Nephron progenitor cell (in vitro differentiated cells): ENCODE data around the gene NKG7.
A peak's percentile ranks its signal among the peaks of the same experiment; 100 is the strongest.

ENCODE experiments used
- DNase-seq: peaks from one replicate; pipeline ENCODE4 v3.0.0; 2021
- H3K27ac Mint-ChIP-seq: 2 replicates; pipeline ENCODE4 v1.8.0; 2021; ENCODE audit warnings: mild to moderate bottlenecking, moderate library complexity, mixed read lengths
- H3K27me3 Mint-ChIP-seq: 2 replicates; pipeline ENCODE4 v1.8.0; 2021; ENCODE audit warnings: mild to moderate bottlenecking, low read depth, mixed read lengths; ENCODE audit not compliant: poor library complexity
- H3K36me3 Mint-ChIP-seq: 2 replicates; pipeline ENCODE4 v1.8.0; 2021; ENCODE audit warnings: low read depth, mixed read lengths
- H3K4me1 Mint-ChIP-seq: 2 replicates; pipeline ENCODE4 v1.8.0; 2021; ENCODE audit warnings: mixed read lengths
- H3K4me3 Mint-ChIP-seq: 2 replicates; pipeline ENCODE4 v1.8.0; 2021; ENCODE audit warnings: mild to moderate bottlenecking, moderate library complexity, mixed read lengths
- H3K9me3 Mint-ChIP-seq: 2 replicates; pipeline ENCODE4 v1.8.0; 2021; ENCODE audit warnings: mild to moderate bottlenecking, moderate library complexity, mixed read lengths
- CTCF ChIP-seq: fragments of 200-600 bp; sonication (generic); IDR thresholded peaks from 2 replicates; pipeline ENCODE4 v1.5.0; 2021; ENCODE audit warnings: antibody characterized with exemption

NKG7 gene

GRCh38 chr19:51377422-51377821, 5.0 kb upstream of the NKG7 start:
- H3K27me3 Mint-ChIP-seq: peaks cover 12% of the 10 kb centered on the region
- peaks cover 17% of the 10 kb centered on the region for H3K4me1 Mint-ChIP-seq
- TF ChIP-seq CTCF: no peak
- H3K27ac Mint-ChIP-seq: no peak overlapping the region
- DNase-seq: no peak
- H3K4me3 Mint-ChIP-seq: no peak overlapping the region
- peaks cover 20% of the 10 kb centered on the region for H3K9me3 Mint-ChIP-seq
- H3K36me3 Mint-ChIP-seq: no peaks in the 10 kb centered on the region

- H3K27ac Mint-ChIP-seq: no peak overlapping the region
- H3K9me3 Mint-ChIP-seq: peaks cover 5% of the 10 kb centered on the region
- H3K4me3 Mint-ChIP-seq: no peak overlapping the region
- no peak for TF ChIP-seq CTCF
- H3K4me1 Mint-ChIP-seq: peaks cover 33% of the 10 kb centered on the region
- H3K27me3 Mint-ChIP-seq: peaks cover 12% of the 10 kb centered on the region
- no peaks in the 10 kb centered on the region for H3K36me3 Mint-ChIP-seq
- DNase-seq: no peak
Measured at GRCh38 chr19:51375504-51376221, 3.2 kb upstream of the NKG7 start.

GRCh38 chr19:51372021-51372648, 319 bp downstream of the NKG7 start:
- DNase-seq: no peak
- peaks cover 12% of the 10 kb centered on the region for H3K27me3 Mint-ChIP-seq
- H3K36me3 Mint-ChIP-seq: no peaks in the 10 kb centered on the region
- H3K4me3 Mint-ChIP-seq: no peak overlapping the region
- peak overlapping the region; percentile 81 for H3K27ac Mint-ChIP-seq
- peaks cover 46% of the 10 kb centered on the region for H3K4me1 Mint-ChIP-seq
- no peak for TF ChIP-seq CTCF
- no peaks in the 10 kb centered on the region for H3K9me3 Mint-ChIP-seq

- no peaks in the 10 kb centered on the region for H3K36me3 Mint-ChIP-seq
- H3K27me3 Mint-ChIP-seq: peaks cover 12% of the 10 kb centered on the region
- TF ChIP-seq CTCF: no peak
- no peak overlapping the region for H3K4me3 Mint-ChIP-seq
- H3K27ac Mint-ChIP-seq: peak overlapping the region; percentile 57
- no peak for DNase-seq
- peaks cover 46% of the 10 kb centered on the region for H3K4me1 Mint-ChIP-seq
- no peaks in the 10 kb centered on the region for H3K9me3 Mint-ChIP-seq
Measured at GRCh38 chr19:51371186-51371690, 1.2 kb downstream of the NKG7 start.

GRCh38 chr19:51370230-51370629, 2.2 kb downstream of the NKG7 start:
- H3K36me3 Mint-ChIP-seq: no peaks in the 10 kb centered on the region
- no peak for TF ChIP-seq CTCF
- H3K4me1 Mint-ChIP-seq: peaks cover 52% of the 10 kb centered on the region
- H3K9me3 Mint-ChIP-seq: no peaks in the 10 kb centered on the region
- no peak overlapping the region for H3K27ac Mint-ChIP-seq
- H3K4me3 Mint-ChIP-seq: peak overlapping the region; percentile 16
- DNase-seq: no peak
- H3K27me3 Mint-ChIP-seq: peaks cover 12% of the 10 kb centered on the region
